GM19025 (cell line): Measurements from ENCODE around the gene RNU1-4.
"Not testable (repeated sequence)": the region's sequence is repeated elsewhere in the genome, so short reads cannot be mapped to it uniquely, and the experiment has no call there.

Experiments
- ATAC-seq: cut with Tn5 transposase; IDR thresholded peaks from one replicate; pipeline ENCODE4 v1.9.1; 2021; ENCODE audit warnings: mild to moderate bottlenecking, low read depth, moderate library complexity; ENCODE audit not compliant: unreplicated experiment

Gene RNU1-4

DNA sequence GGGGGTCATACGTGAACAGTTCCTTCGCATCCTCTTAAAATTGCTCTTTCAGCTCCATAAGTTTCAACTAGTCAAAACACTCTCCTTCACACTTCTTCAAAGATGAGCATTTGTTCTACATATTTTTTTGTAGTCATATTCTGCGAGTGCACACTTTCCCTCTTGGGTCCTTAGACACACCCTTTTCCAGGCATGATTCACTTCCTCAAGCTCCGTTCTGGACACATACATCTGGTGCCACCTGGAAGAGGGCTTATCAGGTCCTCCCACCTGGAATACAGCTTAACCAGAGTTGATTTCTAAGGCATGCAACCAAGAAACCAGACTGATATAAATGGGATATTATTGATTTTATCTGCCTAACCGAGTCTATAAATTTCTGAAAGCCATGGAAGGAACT is 47.4 kb downstream of the RNU1-4 start:
- ATAC-seq = not testable (repeated sequence)
